Cerebellar nuclear complex (tissue), 1 donor: Measurements from ENCODE around the gene TNFAIP8L3.

ENCODE experiments used
- DNase-seq, 2 experiments: peaks; one replicate each; lab custom pipeline; 2025; lab: John Stamatoyannopoulos, UW

TNFAIP8L3 gene

GRCh38 chr15:51089699-51090453, 4.8 kb downstream of the TNFAIP8L3 start:
- no peak for DNase-seq

GRCh38 chr15:51089041-51089440, 5.7 kb downstream of the TNFAIP8L3 start:
- no peak for DNase-seq

- no peak for DNase-seq
Observed at GRCh38 chr15:51088585-51088984, 6.1 kb downstream of the TNFAIP8L3 start.

- no peak for DNase-seq
Observed at GRCh38 chr15:51087513-51087912, 7.2 kb downstream of the TNFAIP8L3 start.

GRCh38 chr15:51086409-51086808, 8.3 kb downstream of the TNFAIP8L3 start:
- DNase-seq = no peak

GRCh38 chr15:51085764-51086163, 8.9 kb downstream of the TNFAIP8L3 start:
- DNase-seq = no peak

GRCh38 chr15:51083641-51084166, 11.0 kb downstream of the TNFAIP8L3 start:
- DNase-seq = no peak

- no peak for DNase-seq
Observed at GRCh38 chr15:51082246-51082645, 12.5 kb downstream of the TNFAIP8L3 start.

- no peak for DNase-seq
Observed at GRCh38 chr15:51080286-51080685, 14.4 kb downstream of the TNFAIP8L3 start.

GRCh38 chr15:51079226-51079625, 15.5 kb downstream of the TNFAIP8L3 start:
- no peak for DNase-seq

- DNase-seq = no peak
Observed at GRCh38 chr15:51077221-51078153, 17.2 kb downstream of the TNFAIP8L3 start.

- no peak for DNase-seq
Observed at GRCh38 chr15:51076524-51077220, 18.0 kb downstream of the TNFAIP8L3 start.

- DNase-seq = no peak
Observed at GRCh38 chr15:51075826-51076523, 18.7 kb downstream of the TNFAIP8L3 start.

GRCh38 chr15:51075364-51075763, 19.3 kb downstream of the TNFAIP8L3 start:
- no peak for DNase-seq

GRCh38 chr15:51074926-51075325, 19.8 kb downstream of the TNFAIP8L3 start:
- no peak for DNase-seq

GRCh38 chr15:51071578-51071977, 23.1 kb downstream of the TNFAIP8L3 start:
- no peak for DNase-seq

GRCh38 chr15:51069983-51070382, 24.7 kb downstream of the TNFAIP8L3 start:
- DNase-seq = no peak

GRCh38 chr15:51067510-51067909, 27.2 kb downstream of the TNFAIP8L3 start:
- no peak for DNase-seq

- DNase-seq = no peak
Observed at GRCh38 chr15:51065781-51066180, 28.9 kb downstream of the TNFAIP8L3 start.

- DNase-seq = no peak
Observed at GRCh38 chr15:51065261-51065660, 29.4 kb downstream of the TNFAIP8L3 start.

GRCh38 chr15:51062736-51063135, 32.0 kb downstream of the TNFAIP8L3 start:
- no peak for DNase-seq
